DMS153 treated with DMSO at 0.1 percent for 48 hours (cell line): ENCODE results near the gene EPC1.

ENCODE experiments used
- DNase-seq: peaks from one replicate; lab custom pipeline; 2025; ENCODE audit not compliant: unreplicated experiment; lab: John Stamatoyannopoulos, UW

The EPC1 gene

DNA sequence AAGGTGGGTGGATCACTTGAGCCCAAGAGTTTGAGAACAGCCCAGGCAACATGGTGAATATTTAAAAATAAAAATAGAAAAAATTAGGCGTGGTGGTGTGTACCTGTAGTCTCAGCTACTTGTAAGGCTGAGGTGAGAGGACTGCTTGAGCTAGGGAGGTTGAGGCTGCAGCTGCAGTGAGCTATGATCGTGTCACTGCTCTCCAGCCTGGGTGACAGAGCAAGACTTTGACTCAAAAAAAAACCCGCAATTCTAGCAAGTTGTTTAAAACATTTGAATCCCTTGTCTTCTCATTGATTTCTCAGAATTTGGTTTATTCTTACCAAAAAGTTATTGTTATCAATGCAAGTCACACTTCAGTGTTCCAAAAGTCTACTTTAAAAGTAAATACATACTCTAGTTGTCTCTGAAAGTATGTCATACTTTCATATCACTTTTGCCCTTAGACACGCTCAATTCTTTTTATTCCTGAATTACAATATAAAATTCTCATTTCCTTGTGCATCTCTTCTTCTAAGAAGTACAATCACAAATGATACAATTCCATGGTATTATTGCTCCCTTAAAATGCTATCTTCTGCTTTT is 6.3 kb downstream of the EPC1 start:
- no peak for DNase-seq

DNA sequence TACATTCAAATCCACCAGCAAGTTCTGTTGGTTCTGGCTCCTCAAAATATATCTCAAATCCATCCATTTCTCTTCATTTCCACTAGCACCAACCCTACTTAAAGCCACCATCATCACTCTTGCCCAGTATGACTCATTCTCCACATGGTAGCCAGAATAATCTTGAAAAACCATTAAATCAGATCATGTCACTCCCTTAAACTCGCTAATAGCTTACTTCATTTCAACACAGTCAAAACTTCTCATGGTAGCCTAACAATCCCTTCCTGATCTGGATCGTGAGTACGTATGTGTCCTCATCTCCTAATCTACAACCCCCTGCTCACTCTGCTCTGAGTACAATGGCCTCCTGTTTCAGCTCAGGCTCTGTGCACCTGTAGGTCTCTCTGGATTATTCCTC is 8.7 kb downstream of the EPC1 start:
- DNase-seq = no peak

DNA sequence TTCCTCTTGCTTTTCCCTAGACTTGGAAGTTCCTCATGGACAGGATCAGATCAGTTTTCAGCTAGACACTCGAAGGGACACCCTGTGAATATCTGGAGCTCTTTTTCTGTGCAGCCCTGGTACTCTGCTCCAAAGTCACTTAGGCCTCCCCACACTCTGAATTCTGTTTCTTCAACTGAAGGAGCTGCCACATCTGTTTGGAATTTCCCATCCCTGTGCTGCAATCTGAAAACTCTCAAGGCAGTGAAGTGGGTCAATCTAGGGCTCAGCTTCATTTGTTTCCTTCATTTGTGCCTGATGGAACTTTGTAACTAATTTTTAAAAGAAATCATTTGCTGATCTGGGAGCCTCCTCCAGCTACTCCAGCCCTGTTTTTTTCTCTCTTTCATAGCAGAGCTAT is 9.6 kb downstream of the EPC1 start:
- no peak for DNase-seq

DNA sequence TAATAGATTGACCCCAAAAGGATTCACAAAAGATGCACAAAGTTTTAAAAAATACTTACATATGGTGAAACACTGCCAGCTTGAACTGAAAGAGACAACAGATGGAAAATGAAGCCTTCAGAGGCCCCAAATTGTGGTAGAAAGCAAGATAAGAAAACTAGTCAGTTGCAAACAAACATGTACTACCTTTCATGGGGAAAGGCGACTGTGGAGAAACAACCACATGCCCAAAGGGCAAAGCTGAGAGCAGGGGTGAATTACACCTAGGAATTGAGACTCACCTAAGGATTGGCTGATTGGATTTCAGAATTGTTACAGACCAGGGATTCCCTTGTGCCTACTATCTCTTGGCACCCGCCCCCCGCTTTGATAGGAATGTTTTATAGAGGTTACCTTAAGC is 13.1 kb downstream of the EPC1 start:
- no peak for DNase-seq

GRCh38 chr10:32332299-32332750 is 14.6 kb downstream of the EPC1 start:
- DNase-seq = no peak

GRCh38 chr10:32331606-32332005 is 15.4 kb downstream of the EPC1 start:
- no peak for DNase-seq

DNA sequence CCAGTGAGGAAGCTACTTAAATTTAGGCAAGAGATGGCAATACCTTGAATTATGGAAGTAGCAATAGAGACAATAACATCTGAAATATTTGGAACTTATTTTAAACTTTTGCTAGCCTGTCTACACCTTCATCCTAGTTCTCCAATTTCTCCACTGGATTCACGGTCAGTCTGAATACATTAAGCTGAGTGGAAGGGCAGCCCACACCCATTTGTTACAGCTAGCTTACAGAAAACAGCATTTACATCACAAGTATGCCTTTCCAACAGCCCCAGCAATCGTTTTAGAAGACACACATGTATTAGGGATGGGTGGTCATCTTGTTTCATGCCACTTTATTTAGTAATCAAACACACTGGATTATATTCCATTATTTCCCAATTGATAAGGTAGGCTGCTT is 16.7 kb downstream of the EPC1 start:
- no peak for DNase-seq

DNA sequence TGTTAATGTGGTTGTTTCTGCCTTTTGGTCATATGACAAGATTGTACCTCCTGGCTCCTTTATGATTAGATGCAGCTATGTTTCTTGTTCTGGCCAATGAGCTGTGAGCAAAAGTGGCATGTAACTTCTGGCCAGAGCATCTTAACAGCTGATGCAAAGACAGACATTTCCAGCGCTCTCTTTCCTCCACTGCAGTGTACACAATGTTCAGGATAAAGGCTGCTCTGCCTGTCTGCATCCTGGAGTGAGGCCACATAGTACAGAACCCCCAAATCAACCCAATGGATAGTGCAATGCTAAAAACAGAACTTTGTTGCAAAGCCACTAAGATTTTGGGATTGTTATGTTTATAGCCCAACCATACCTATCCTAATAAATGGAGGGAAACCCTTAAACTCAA is 17.9 kb downstream of the EPC1 start:
- no peak for DNase-seq

DNA sequence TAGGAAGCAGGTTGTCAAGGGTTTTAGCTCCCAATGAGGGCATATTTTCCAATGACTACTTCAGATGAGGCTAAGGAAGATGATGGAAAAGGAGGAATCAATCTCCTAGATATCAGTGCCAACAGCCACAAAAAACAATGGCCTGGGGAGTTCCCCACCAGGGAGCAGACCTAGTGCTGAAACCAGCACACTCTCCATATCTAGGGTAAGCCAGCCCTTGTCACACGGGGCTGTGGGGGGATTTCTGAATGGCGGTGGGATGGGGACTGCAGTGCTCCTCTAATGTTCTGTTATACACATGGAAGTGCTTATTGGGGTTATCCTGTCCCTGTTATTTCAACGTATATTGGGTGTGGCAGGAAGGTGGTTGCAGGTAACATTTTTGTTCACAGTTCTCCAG is 18.5 kb downstream of the EPC1 start:
- no peak for DNase-seq

DNA sequence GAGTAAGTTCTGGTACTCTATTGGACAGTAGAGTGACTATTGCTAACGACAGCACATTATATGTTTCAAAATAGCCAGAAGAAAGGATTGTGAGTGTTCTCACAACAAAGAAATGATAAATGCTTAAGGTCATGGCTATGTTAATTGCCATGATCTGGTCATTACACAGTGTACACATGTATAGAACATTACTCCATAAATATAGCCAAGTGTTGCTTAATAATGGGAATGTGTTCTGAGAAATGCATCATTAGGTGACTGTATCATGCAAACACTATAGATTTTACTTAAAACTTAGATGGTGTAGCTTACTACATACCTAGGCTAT is 19.6 kb downstream of the EPC1 start:
- DNase-seq = no peak

DNA sequence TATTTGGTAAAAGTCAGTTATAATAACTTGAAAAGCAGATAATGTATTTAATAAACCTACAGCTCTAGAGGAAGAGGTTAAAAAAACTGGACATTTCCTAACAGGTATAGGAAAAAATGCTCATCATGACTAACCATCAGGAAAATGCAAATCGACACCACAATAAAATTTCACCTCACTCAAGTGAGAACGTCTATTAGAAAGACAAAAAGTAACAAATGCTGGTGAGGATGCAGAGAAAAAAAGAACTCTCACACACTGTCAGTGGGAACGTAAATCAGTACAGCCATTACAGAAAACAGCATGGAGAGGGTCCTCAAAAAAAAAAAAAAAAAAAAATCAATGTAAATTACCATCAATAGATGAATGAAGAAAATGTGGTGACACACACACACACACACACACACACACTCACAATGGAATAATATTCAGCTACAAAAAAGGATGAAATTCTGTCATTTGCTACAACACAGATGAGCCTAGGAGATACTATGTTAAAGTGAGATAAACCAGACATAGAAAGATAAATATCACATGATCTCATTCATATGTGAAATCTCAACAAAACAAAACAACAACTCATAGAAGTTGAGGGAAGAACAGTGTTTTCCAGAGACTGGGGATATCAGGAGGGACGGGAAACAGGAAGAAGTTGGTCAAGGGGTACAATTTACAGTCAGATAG is 20.1 kb downstream of the EPC1 start:
- no peak for DNase-seq

- DNase-seq = no peak
Observed at GRCh38 chr10:32326119-32326518, 20.8 kb downstream of the EPC1 start.

DNA sequence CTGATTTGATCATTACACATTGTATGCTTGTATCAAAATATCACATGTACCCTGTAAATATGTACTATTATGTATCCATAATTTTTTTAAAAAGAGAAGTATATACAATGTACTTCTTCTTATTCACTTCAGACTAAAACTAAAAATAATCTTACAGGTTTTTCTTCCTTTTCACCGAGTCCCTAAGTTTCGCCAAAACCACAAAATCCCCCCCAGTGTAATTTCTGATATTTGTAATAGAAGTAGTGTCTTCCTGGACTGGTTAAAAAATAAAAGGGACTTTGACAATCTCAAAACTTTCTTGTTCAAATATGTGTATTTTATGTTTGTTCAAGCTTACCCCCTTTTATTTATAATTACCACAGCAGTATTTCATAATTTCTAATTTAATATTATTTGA is 23.9 kb downstream of the EPC1 start:
- DNase-seq = no peak

- DNase-seq = no peak
Observed at GRCh38 chr10:32321016-32321631, 25.8 kb downstream of the EPC1 start.

- no peak for DNase-seq
Observed at GRCh38 chr10:32318476-32318896, 28.5 kb downstream of the EPC1 start.

DNA sequence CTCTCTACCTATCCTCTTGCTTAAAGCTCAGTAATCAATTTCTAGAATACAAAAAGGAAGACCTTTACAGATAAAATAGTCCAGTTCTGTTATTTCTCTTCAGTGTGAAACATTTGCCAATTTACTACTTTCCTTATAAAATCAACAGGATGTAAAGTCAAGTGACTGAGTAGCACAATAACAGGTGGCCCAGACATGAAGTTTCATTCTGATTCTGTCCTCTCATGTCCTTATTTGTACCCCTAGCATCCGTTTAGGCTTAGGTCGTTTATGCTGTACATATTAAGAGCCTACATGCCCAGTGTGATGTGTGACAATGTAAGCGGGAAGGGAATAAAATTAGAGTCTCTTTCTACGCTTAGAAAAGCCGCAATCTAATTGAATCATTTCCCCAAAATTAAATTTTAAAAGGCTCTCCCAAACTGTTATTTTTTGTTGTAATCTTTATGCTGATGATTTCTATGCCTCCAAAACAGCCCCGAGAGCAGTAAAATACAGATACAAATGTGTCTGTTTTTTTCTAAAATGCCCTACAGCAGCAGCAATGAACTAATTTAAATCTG is 29.1 kb downstream of the EPC1 start:
- DNase-seq = no peak

GRCh38 chr10:32315424-32315823 is 31.5 kb downstream of the EPC1 start:
- no peak for DNase-seq

GRCh38 chr10:32314588-32314987 is 32.4 kb downstream of the EPC1 start:
- DNase-seq = no peak

DNA sequence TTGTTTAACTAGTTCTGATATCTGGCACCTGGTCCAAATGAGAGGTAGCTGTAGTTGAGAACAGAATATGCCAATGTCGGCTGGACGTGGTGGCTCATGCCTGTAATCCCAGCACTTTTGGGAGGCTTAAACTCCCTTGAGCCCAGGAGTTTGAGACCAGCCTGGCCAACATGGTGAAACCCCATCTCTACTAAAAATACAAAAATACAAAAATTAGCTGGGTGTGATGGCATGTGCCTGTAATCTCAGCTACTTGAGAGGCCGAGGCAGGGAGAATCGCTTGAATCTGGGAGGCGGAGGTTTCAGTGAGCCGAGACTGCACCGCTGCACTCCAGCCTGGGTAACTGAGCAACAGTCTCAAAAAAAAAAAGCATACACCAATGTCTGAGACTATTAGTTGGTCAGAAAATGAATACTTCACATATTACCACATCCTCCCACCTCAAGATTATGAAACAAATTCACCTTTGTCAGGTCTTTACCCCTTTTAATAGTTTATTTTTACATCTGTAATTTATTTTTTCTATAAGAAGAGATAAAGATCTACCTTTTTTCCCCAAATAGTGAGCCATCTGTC is 38.8 kb downstream of the EPC1 start:
- DNase-seq = no peak

- DNase-seq = no peak
Observed at GRCh38 chr10:32307609-32308008, 39.3 kb downstream of the EPC1 start.

- no peak for DNase-seq
Observed at GRCh38 chr10:32299354-32299980, 47.5 kb downstream of the EPC1 start.
